Measurements from ENCODE around the gene KCTD12. TPM values are rescaled to one million over a fixed set of nuclear protein-coding genes. Genes with fewer than 3 reads are reported as not detected.

Gene KCTD12
- 105 and 244 TPM in 2 replicates for total RNA-seq

GRCh38 chr13:76886292-76887075, at the start of gene KCTD12:
Gene KCTD12 (minus strand): TSS chr13:76886405. CDS start chr13:76886148, 257 bp downstream.

Other genes starting within 250 kb of the KCTD12 start
- gene ACOD1, start 62.1 kb upstream of the KCTD12 start, total RNA-seq = not detected in 2 replicates
- gene CLN5, start 105.7 kb upstream of the KCTD12 start, total RNA-seq = 16.4 and 36.8 TPM in 2 replicates
- 58.3 and 70.4 TPM in 2 replicates for gene FBXL3, start 140.8 kb upstream of the KCTD12 start, total RNA-seq